Bronchial epithelial cell (primary cell): ENCODE results near the gene DRD5. TPM values are rescaled to one million over a fixed set of nuclear protein-coding genes. Genes with fewer than 3 reads are reported as not detected.
"Not testable (repeated sequence)": the region's sequence is repeated elsewhere in the genome, so short reads cannot be mapped to it uniquely, and the experiment has no call there.

Experiments used
- DNase-seq: peaks from one replicate; pipeline ENCODE4 v3.0.0-alpha.2; 2010; ENCODE audit warnings: low read depth
- FAIRE-seq: peaks from 2 replicates; lab custom pipeline; 2011; peaks lifted over from hg19 to GRCh38; lab: Jason Lieb, UNC
- H3K27me3 ChIP-seq: 2 replicates; pipeline ENCODE4 v1.5.1; 2011; ENCODE audit warnings: low read length; ENCODE audit not compliant: control insufficient read depth, insufficient read depth
- H3K36me3 ChIP-seq: 2 replicates; pipeline ENCODE4 v1.5.1; 2011; ENCODE audit warnings: low read length; ENCODE audit not compliant: control insufficient read depth, insufficient read depth
- H3K4me3 ChIP-seq: 2 replicates; pipeline ENCODE4 v1.5.1; 2011; ENCODE audit warnings: mild to moderate bottlenecking, low read depth, low read length, control low read depth
- CTCF ChIP-seq: IDR thresholded peaks from 2 replicates; pipeline ENCODE4 v1.5.1; 2011; ENCODE audit warnings: mild to moderate bottlenecking, moderate library complexity, low read length, control low read depth, inconsistent platforms; ENCODE audit not compliant: insufficient read depth, severe bottlenecking
- total RNA-seq: library from RNA; depleted of rRNA; stranded (reverse); fragments of >200 nt; gene quantifications from 2 replicates; pipeline ENCODE4 v1.2.1, GENCODE V29; 2014

DRD5 gene
- not detected in 2 replicates for total RNA-seq

DNA sequence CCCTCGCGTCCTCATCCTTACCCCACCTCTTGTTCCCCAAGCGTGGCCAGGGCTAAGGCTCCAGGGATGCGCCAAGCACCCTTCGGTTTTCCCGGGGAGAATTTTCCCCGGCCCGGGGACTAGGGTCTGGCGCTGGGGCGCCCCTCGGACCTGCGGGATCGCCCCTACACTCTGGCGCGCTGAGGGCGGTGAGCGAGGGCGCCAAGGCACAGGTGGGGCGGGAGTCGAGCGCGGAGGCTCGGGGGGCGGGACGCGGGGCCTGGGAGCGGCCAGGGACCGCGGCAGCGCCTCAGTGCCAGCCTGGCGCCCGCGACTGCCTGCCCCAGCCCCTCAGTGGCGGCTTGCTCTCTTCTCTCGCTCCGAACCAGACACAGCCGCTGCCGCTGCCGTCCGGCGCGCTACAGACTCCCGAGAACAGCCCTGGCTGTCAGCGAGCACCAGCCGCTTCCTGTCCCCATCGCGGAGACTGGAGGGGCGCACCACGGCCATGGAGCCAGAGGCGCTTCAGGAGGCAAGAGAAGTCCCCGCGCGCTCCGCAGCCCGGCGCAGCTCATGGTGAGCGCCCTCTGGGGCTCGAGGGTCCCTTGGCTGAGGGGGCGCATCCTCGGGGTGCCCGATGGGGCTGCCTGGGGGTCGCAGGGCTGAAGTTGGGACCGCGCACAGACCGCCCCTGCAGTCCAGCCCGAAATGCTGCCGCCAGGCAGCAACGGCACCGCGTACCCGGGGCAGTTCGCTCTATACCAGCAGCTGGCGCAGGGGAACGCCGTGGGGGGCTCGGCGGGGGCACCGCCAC lies at the start of gene DRD5:
Gene DRD5 (plus strand): TSS at position 292 of the 793 bp plus-strand sequence. CDS start 396 bp downstream, at position 688.
- TF ChIP-seq CTCF, result no peak
- no peaks in the 10 kb centered on the region for H3K36me3 ChIP-seq
- FAIRE-seq (no peak), DNase-seq (no peak)
- no peak within 1 kb of the TSS for H3K4me3 ChIP-seq
- peaks cover 5% of the 10 kb centered on the region for H3K27me3 ChIP-seq

DNA sequence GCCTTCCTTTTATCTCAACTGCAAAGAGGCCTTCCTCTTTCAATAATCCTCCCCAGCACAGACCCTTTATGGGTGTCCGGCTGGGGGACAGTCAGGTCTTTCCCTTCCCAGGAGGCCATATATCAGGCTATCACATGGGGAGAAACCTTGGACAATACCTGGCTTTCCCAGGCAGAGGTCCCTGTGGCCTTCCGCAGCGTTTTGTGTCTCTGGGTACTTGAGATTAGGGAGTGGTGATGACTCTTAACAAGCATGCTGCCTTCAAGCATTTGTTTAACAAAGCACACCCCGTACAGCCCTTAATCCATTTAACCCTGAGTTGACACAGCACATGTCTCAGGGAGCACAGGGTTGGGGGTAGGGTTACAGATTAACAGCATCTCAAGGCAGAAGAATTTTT lies 49.2 kb upstream of the DRD5 start:
- H3K27me3 ChIP-seq, FAIRE-seq, DNase-seq, H3K36me3 ChIP-seq, H3K4me3 ChIP-seq: not testable (repeated sequence)

- no peak overlapping the region for H3K4me3 ChIP-seq
- no peak for TF ChIP-seq CTCF
- FAIRE-seq (no peak), DNase-seq (no peak)
- H3K27me3 ChIP-seq, result no peaks in the 10 kb centered on the region
- H3K36me3 ChIP-seq, result no peaks in the 10 kb centered on the region
Measured at GRCh38 chr4:9735515-9735914, 45.9 kb upstream of the DRD5 start.

GRCh38 chr4:9737280-9737679 lies 44.2 kb upstream of the DRD5 start:
- DNase-seq, H3K36me3 ChIP-seq, H3K4me3 ChIP-seq, H3K27me3 ChIP-seq, FAIRE-seq: not testable (repeated sequence)

DNA sequence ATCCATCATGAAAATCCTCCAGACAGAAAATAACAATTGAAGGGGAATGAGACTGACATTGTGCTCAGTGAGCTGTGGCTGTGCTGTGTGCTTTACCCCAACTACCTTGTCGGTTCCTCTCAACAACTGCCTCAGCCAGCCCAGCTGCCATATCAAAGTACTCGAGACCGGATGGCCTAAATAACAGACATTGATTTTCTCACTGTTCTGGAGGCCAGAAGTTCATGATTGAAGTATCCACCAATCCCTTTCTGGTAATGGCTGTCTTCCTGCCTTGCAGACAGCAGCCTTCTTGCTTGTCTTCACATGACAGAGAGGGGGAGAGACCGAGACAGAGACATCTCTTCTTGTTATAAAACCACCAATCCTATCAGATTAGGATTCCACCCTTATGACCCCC lies 37.6 kb upstream of the DRD5 start:
- not testable (repeated sequence) for H3K36me3 ChIP-seq, H3K27me3 ChIP-seq, FAIRE-seq, DNase-seq, H3K4me3 ChIP-seq

DNA sequence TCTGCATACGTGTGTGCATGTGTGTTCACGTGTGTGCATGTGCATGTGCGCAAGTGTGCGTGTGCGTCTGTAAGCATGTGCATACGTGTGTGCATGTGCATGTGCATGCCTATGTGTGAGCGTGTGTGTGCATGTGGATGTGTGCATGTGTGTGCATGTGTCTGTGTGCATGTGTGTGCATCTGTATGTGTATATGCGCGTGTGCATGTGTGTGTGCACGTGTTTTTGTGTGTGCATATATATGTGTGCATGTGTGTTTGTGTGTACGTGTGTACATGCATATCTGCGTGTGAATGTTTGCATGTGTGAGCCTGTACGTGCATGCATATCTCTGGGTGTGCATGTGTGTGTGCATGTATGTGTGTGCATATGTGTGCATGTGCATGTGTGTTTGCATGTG lies 35.7 kb upstream of the DRD5 start:
- TF ChIP-seq CTCF, result no peak
- H3K27me3 ChIP-seq, result no peaks in the 10 kb centered on the region
- H3K36me3 ChIP-seq, result no peaks in the 10 kb centered on the region
- H3K4me3 ChIP-seq, result no peak overlapping the region
- DNase-seq (no peak), FAIRE-seq (no peak)

GRCh38 chr4:9758641-9759317 lies 22.7 kb upstream of the DRD5 start:
- H3K27me3 ChIP-seq, result no peaks in the 10 kb centered on the region
- no peak for TF ChIP-seq CTCF
- no peak overlapping the region for H3K4me3 ChIP-seq
- FAIRE-seq (no peak), DNase-seq (no peak)
- H3K36me3 ChIP-seq, result no peaks in the 10 kb centered on the region
